HG02588 (cell line): Measurements from ENCODE around the gene DAAM2.

ENCODE experiments used
- ATAC-seq: cut with Tn5 transposase; IDR thresholded peaks from one replicate; pipeline ENCODE4 v1.9.1; 2021; ENCODE audit warnings: mild to moderate bottlenecking, moderate library complexity; ENCODE audit not compliant: unreplicated experiment

DAAM2 gene

GRCh38 chr6:39904946-39905639, 112.9 kb downstream of the DAAM2 start:
- ATAC-seq, result no peak

DNA sequence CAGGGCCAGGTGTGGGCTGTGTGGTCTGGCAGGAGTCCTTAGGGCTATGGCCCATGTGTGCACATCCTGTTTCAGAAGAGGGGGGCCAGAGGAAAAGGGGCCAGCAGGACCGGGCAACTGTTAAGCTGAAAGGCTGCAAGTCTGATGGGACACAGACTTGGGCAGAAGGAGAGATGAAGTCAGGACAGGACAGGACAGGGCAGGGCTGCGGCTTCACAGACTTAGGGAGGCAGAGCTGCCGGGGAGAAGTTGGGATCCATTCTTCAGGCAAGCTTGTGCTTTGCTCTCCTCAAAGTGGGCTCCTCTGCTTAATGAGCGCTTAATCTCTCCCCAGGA, 113.4 kb downstream of the DAAM2 start:
- no peak for ATAC-seq

GRCh38 chr6:39906318-39906761, 114.2 kb downstream of the DAAM2 start:
- ATAC-seq, result no peak

- ATAC-seq, result no peak
Measured at GRCh38 chr6:39907871-39908575, 115.8 kb downstream of the DAAM2 start.

DNA sequence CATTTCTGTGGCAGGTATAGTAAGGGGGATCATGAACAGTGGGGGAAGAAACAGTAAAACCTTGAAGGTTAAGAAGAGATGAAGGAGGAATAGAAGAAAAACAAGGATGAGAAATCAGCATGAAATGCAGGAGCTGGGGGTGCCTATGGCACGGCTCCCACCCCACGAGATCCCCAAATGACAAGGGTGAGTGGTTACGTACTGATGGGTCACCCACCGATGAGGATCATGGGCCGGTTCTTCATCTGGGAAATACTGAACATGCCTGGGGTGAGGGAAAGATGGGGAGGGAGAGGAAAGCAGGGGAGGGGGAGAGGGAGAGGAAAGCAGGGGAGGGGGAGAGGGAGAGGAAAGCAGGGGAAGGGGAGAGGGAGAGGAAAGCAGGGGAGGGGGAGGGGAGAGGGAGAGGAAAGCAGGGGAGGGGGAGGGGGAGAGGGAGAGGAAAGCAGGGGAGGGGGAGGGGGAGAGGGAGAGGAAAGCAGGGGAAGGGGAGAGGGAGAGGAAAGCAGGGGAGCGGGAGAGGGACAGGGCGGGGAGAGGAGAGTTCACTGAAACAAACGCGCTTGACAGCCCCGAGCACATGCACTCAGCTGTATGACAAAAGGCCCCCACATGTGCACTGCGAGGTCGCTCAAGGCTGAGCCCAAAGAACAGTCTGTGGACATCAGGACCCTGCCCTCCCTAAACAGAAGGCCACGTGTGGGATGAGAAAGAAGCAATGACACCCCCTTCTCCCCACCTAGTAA, 116.8 kb downstream of the DAAM2 start:
- no peak for ATAC-seq

GRCh38 chr6:39909701-39910100, 117.5 kb downstream of the DAAM2 start:
- ATAC-seq, result no peak

DNA sequence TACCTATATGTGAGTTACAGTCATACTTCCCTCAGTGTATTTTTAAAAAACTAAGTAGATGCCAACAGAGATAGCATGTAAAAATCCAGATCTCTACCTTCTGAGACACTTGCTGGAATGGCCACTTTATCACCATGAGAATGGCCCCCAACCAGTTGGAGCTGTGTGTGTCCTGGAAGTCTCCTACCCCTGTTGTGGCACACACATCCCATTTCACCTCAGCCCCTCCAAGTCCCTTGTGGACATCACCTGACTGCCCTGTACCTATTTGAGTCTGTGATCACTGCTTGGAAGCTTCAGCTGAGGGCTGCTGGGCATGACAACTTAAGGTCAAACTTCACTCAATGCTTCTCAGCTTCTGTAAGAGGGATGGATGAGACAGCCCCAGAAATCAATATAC, 118.0 kb downstream of the DAAM2 start:
- no peak for ATAC-seq

DNA sequence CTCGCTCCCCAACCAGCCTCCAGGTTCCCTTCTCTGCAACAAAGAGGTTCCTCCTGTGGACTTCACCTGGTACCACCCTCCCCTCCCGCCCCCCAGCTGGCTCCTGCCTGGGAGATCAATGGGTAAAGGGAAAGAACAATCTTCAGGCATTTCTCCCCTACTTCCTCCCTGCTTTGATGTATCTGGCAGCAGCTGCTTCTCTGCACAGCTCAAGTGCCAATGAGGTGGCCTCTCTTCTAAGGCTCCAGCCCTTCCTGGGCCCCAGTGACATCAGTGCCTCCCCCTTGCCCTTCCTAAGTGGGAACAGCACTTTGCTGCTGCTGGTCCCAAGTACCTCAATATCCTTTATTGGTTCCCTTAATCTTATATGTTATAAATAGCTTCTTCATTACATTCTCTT, 118.6 kb downstream of the DAAM2 start:
- no peak for ATAC-seq

- ATAC-seq, result no peak
Measured at GRCh38 chr6:39911513-39912125, 119.4 kb downstream of the DAAM2 start.

GRCh38 chr6:39912446-39912845, 120.3 kb downstream of the DAAM2 start:
- no peak for ATAC-seq

DNA sequence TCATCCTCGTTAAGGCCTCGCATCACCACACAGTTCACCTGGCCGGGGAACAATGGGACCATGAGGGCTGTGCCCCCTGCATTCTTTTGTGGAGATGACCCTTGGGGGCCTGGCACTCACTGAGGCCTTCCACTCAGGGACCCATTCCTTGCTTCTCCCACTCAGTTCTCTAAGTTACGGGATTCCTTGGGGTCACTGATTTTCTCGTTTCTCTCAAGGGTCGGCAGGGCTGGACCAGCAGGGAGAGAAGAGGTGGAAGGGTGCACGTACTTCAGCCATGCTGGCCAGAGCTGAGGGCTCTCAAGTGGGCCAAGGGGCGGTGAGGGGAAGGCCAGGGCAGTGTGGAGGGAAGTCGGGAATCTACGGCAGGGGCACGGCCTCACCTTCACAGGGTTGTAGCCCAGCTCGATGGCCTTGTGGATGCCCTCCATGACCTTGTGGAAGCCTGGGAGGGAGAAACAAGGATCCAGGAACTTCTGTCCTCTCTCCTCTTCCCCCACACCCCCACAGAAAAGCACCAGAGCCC, 121.3 kb downstream of the DAAM2 start:
- ATAC-seq, result no peak

DNA sequence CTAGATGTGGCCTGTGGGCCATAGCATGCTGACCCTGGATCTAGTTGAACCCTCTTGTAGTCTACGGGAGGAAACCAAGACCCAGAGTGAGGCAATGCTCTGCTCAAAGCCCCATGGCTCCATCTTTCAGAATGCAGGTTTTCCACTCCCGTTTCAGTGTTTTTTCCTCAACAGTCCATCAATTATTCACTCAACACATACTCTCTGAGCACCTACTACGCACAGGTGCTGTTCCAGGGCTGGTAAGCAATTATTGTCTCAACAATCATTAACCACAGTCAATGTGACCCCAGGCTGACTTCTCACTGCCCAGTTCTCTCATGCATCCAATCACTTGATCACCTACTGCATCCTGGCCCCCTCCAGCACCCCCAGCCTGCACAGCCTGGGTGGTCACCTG, 122.1 kb downstream of the DAAM2 start:
- ATAC-seq, result no peak

DNA sequence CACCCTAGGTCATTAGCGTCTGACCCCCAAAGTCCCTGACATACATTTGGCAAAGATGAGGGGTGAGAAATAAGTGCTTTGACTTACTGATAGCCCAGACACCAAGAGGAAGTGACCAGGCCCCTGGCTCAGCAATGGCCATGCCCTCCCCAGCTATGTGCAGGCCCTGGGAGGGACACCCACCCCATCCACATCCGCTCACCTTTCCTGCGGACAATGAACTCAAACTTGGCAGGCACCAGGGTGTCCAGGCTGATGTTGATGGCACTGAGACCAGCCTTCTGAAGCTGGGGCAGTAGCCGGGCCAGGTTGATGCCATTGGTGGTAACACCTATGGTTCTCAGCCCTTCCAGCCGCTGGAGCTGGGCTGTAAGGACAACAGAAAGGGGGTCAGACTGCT, 123.7 kb downstream of the DAAM2 start:
- no peak for ATAC-seq

DNA sequence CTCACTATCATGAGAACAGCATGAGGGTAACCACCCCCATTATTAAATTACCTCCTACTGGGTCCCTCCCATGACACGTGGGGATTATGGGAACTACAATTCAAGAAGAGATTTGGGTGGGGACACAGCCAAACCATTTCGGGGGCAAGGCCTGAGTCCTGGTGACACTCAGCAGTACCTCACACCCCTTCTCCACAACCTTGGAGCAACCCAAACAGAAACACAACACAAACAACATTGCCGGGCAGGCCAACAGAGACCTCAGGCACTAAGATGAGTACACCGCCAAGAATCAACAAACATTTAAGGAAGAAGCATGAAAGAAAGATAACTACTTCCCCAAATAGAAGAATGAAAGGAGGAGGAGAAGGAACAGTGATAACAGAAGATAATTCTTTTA, 125.2 kb downstream of the DAAM2 start:
- ATAC-seq, result no peak

- no peak for ATAC-seq
Measured at GRCh38 chr6:39917981-39918380, 125.8 kb downstream of the DAAM2 start.

GRCh38 chr6:39918831-39919230, 126.7 kb downstream of the DAAM2 start:
- no peak for ATAC-seq

GRCh38 chr6:39920157-39920556, 128.0 kb downstream of the DAAM2 start:
- ATAC-seq, result no peak

DNA sequence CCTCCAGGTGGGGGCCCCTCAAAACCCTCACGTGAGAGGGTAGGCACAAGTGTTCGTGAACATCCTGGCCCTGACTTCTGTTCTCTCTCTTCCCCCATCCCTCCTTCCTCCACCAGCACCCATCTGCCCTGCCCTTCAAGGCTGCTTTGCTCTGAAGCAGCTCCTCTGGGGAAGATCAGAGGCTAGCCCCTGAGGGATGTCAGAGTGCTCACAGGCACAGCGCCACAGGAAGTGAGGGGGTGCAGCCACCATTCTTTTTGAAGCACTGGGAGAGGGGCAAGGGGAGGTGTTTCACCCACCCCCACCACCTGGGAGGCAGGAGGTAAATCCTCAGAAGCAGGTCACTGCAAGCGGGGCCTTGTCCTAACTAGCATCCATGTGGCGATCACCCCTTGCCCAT, 130.6 kb downstream of the DAAM2 start:
- no peak for ATAC-seq

DNA sequence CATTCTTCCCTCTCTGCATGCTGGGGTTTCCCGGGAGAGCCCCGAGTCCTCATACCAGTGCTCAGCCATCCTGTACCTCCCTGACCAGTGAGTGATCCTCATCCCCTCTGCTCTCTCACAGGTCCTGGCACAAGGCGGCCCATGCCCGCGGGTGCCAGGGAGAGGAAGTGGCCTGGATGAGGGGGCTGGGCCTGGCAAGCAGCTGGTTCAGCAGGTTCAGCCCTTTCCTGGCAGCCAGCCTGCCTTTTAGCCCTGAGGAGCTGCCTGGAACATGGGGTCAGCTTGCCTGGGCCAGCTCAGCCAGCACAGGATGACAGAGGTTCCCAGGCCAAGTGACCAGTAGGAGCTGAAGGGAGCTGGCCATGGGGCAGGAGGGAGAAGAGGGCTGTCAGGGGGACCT, 131.2 kb downstream of the DAAM2 start:
- no peak for ATAC-seq

DNA sequence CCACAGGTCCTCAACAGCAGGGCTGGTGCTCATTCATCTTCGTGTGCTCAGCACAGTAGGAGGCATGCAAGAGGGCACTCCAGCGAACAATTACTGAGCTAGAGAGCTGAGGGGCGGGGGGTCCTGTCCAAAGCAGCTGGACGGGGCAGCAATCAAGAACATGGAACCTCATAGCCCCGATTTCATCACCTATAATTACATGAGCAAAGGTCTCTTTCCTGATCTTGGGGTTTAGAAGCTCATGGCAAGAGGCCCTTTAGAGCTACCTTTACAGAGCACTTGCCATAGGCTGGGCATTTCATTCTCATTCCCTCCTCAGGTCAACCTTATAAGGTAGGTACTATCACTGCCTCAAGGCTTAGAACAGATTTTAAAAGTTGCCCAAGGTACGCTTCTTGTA, 131.7 kb downstream of the DAAM2 start:
- ATAC-seq, result no peak

DNA sequence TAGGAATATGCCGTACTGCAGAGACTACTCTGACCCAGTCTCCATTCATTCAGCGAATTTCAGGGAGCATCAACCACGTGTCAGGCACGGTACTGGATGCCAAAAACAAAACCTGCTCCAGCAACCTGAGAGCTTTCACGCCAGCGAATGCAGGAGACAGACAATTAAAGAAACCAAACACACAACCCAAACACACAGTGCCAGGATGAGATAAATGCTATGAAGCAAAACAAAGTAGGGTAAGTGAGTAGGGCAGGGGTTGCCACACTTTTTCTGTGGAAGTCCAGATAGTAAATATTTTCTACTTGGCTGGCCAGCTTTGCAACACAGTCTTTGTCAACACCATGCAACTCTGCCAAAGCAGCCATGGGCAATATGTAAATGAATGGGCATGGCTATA, 132.1 kb downstream of the DAAM2 start:
- no peak for ATAC-seq
